GM12872 (cell line): Measurements from ENCODE around the gene BCL2A1.

Experiments used
- TF ChIP-seq, protein P1 (sequence below): IDR thresholded peaks from 3 replicates; pipeline ENCODE4 v1.5.1; 2011; ENCODE audit warnings: low read depth, mild to moderate bottlenecking, low read length, moderate library complexity; ENCODE audit not compliant: insufficient read depth

Gene BCL2A1

GRCh38 chr15:79918278-79918677 is 52.7 kb downstream of the BCL2A1 start:
- TF ChIP-seq, protein P1, sequence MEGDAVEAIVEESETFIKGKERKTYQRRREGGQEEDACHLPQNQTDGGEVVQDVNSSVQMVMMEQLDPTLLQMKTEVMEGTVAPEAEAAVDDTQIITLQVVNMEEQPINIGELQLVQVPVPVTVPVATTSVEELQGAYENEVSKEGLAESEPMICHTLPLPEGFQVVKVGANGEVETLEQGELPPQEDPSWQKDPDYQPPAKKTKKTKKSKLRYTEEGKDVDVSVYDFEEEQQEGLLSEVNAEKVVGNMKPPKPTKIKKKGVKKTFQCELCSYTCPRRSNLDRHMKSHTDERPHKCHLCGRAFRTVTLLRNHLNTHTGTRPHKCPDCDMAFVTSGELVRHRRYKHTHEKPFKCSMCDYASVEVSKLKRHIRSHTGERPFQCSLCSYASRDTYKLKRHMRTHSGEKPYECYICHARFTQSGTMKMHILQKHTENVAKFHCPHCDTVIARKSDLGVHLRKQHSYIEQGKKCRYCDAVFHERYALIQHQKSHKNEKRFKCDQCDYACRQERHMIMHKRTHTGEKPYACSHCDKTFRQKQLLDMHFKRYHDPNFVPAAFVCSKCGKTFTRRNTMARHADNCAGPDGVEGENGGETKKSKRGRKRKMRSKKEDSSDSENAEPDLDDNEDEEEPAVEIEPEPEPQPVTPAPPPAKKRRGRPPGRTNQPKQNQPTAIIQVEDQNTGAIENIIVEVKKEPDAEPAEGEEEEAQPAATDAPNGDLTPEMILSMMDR: no peak

DNA sequence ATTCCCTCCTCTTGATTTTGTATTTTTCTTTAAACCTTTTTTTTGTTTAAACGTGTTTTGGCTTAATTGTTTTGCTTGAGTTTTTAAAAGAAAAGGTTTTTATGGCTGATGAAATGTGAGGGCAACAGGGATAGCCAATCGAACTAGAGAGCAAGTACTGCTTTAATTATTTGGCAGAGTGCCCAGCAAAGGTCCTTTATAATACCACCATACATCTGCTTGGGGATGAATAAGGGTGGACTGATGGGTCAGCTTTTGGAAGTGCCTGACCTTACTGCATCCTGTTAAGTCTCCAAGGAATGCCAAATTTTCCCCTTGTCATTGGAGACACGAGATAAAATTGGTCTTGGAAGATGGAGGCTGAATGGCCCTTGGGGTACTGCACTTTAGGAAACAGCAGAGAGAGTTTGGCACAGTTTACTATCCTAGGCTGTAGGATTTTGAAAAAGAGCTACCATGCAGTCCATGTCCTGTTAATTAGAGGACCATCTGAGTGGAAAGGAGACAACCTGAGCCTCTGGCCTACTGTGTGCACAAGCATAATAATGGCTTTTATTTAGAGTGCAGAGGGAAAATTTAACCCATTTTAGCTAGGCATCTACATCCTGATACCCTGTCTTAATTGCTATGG is 54.4 kb downstream of the BCL2A1 start:
- TF ChIP-seq, protein P1: no peak

DNA sequence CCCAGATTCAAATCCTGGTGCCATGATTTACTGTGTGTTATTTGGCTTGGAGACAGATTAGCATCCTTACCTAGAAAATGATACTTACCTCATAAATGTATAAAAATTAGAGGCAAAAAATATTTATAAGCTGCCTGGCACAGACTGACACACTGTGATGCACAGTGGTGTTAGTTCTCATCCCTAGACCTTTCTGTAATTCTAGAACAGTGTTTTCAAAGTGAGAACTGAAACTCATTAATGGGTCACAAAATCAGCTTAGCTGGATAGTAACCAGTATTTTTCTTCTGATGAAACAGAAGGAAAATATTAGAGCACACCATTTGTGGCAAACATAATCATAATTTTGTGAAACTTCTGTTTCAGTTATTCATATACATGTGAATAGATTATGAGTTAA is 56.3 kb downstream of the BCL2A1 start:
- TF ChIP-seq, protein P1: no peak
